Measurements from ENCODE around the gene SLA2.

- TF ChIP-seq CTCF (conservative IDR thresholded peaks at IDR 0.05; ENCODE audit: low read depth, low read length): no peak
- TF ChIP-seq EZH2 (IDR thresholded peaks at IDR 0.05; ENCODE audit: low read length, unreplicated experiment): no peak
Observed at GRCh38 chr20:36582322-36582721, 63.7 kb downstream of the SLA2 start.
